Body of pancreas (tissue), 4 donors: ENCODE data around the gene TXK. TPM values are rescaled to one million over a fixed set of nuclear protein-coding genes. Genes with fewer than 3 reads are reported as not detected.

Source experiments
- ATAC-seq: fragments of 150-250 bp; one replicate; pipeline ENCODE4 v1.9.1; 2016
- DNase-seq, 4 donors: peaks; one replicate each; pipeline ENCODE4 v3.0.0-alpha.2; 2019
- H3K27ac ChIP-seq, 4 donors: fragments of 200-600 bp; sonication (generic); 1 replicate in 3 of 4; 2 replicates in 1 of 4; pipeline versions ENCODE4 v1.5.1 to v1.6.1; 2016 to 2019; ENCODE audit warnings: mild to moderate bottlenecking in 1 of 4, mixed read lengths in 1 of 4, moderate library complexity in 1 of 4
- H3K27me3 ChIP-seq, 2 donors: fragments of 200-600 bp; sonication (generic); one replicate each; pipeline ENCODE4 v1.6.0; 2016; ENCODE audit warnings: mild to moderate bottlenecking in 1 of 2
- H3K36me3 ChIP-seq, 2 donors: fragments of 200-600 bp; sonication (generic); replicated peaks in 1 of 2; 2 replicates each; pipeline ENCODE4 v1.5.1; 2016; ENCODE audit warnings: low read depth in 2 of 2; ENCODE audit not compliant: insufficient read depth in 1 of 2
- H3K4me1 ChIP-seq: fragments of 200-600 bp; sonication (generic); one replicate; pipeline ENCODE4 v1.6.0; 2016
- H3K4me3 ChIP-seq, 2 donors: fragments of 200-600 bp; sonication (generic); 1 replicate in 1 of 2; 2 replicates in 1 of 2; pipeline ENCODE4 v1.5.1; 2016 to 2019
- H3K9me3 ChIP-seq, 3 donors: fragments of 200-600 bp; sonication (generic); 1 replicate in 2 of 3; 2 replicates in 1 of 3; pipeline ENCODE4 v1.5.1; 2016
- POLR2A ChIP-seq, 3 donors: fragments of 450-650 bp; IDR thresholded peaks; one replicate each; pipeline ENCODE4 v1.6.1; 2016; ENCODE audit warnings: antibody characterized with exemption in 3 of 3, mild to moderate bottlenecking in 2 of 3
- WGBS, 2 donors: methylation state at CpG; one replicate each; pipeline ENCODE4 v1.1.5; 2017; 5-methylcytosine and 5-hydroxymethylcytosine counted together
- intact Hi-C: fragments of 100-400 bp; cut with DNase I; formaldehyde crosslinking; loops from one replicate; pipeline ENCODE4 v1.15.1; 2023
- total RNA-seq, 2 donors: library from RNA; depleted of rRNA; stranded (reverse); fragments of >200 nt; gene quantifications; one replicate each; pipeline ENCODE4 v1.1.0, GENCODE V29; 2016
- TF ChIP-seq, protein P1 (sequence below), 7 experiments: fragments of 450-650 bp in 4 of 7; fragments of 200-600 bp in 3 of 7; sonication (generic) in 3 of 7; IDR thresholded peaks; one replicate each; pipeline ENCODE4 v1.5.1; 2016 to 2019; ENCODE audit warnings: antibody characterized with exemption in 7 of 7

The TXK gene
- total RNA-seq, 2 donors from 2014 or later, result 0.66 to 1.3 TPM

DNA sequence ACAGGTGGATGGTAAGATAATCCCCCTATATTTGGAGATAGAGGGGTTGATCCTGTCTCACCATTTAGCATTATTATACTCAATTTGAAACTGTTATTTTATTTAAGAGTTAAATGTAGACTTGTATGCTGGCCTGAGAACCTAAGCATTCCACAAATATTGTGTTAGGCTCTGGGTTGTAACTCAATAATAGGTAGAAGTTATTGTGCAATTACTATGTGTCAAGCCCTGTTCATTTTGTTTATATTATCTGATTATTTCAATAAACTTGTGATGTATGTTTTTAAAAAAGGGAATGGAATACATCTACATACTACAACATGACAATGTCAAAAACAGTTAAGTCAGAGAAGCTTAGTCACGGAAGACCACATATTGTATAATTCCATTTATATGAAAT lies 13.6 kb upstream of the TXK start:
- WGBS, 2 donors, result 91 to 94% methylated on average over 1 of the region's 1 CpG
- intact Hi-C loops, result no loop called here

DNA sequence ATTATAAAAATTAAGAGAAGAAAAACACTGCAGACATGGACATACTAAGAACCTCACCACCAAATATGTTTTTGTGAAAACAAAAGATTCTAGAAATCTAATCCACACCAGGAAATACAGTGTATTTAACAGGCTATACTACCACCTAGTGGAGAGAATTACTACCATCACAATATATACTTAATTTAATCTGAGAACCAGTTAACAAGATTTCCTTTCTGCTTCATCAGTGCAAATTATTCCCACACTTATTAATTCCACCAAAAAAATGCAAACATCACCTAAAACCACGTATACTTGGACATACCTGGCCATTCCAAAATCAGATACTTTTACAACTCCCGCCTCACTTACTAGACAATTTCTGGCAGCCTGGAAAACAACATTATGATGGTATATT lies 7.0 kb upstream of the TXK start:
- ATAC-seq (peak; percentile 60), DNase-seq (no peak)
- Histone ChIP-seq H3K36me3 (no peaks in the 10 kb centered on the region), H3K27ac (no peak overlapping the region), H3K9me3 (no peaks in the 10 kb centered on the region), H3K4me1 (no peaks in the 10 kb centered on the region), H3K27me3 (no peaks in the 10 kb centered on the region), H3K4me3 (no peak overlapping the region)
- 50 to 52% methylated on average over 2 of the region's 2 CpGs for whole genome bisulfite sequencing, 2 donors
- intact Hi-C loops, result no loop called here
- TF ChIP-seq, protein P1, sequence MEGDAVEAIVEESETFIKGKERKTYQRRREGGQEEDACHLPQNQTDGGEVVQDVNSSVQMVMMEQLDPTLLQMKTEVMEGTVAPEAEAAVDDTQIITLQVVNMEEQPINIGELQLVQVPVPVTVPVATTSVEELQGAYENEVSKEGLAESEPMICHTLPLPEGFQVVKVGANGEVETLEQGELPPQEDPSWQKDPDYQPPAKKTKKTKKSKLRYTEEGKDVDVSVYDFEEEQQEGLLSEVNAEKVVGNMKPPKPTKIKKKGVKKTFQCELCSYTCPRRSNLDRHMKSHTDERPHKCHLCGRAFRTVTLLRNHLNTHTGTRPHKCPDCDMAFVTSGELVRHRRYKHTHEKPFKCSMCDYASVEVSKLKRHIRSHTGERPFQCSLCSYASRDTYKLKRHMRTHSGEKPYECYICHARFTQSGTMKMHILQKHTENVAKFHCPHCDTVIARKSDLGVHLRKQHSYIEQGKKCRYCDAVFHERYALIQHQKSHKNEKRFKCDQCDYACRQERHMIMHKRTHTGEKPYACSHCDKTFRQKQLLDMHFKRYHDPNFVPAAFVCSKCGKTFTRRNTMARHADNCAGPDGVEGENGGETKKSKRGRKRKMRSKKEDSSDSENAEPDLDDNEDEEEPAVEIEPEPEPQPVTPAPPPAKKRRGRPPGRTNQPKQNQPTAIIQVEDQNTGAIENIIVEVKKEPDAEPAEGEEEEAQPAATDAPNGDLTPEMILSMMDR (IDR thresholded peaks at IDR 0.05), result peak; percentile 39 to 69 (median 61)
- TF ChIP-seq POLR2A (IDR thresholded peaks at IDR 0.05), result no peak

More for the DNA sequence above, 13.6 kb upstream of the TXK start:
- H3K27ac ChIP-seq, result no peak overlapping the region
- no peaks in the 10 kb centered on the region for H3K4me1 ChIP-seq
- H3K27me3 ChIP-seq, result no peaks in the 10 kb centered on the region
- no peaks in the 10 kb centered on the region for H3K36me3 ChIP-seq
- TF ChIP-seq POLR2A (IDR thresholded peaks at IDR 0.05), result no peak
- TF ChIP-seq, protein P1 (IDR thresholded peaks at IDR 0.05), result no peak
- DNase-seq (no peak), ATAC-seq (no peak)
- no peak overlapping the region for H3K4me3 ChIP-seq
- H3K9me3 ChIP-seq, result no peaks in the 10 kb centered on the region

DNA sequence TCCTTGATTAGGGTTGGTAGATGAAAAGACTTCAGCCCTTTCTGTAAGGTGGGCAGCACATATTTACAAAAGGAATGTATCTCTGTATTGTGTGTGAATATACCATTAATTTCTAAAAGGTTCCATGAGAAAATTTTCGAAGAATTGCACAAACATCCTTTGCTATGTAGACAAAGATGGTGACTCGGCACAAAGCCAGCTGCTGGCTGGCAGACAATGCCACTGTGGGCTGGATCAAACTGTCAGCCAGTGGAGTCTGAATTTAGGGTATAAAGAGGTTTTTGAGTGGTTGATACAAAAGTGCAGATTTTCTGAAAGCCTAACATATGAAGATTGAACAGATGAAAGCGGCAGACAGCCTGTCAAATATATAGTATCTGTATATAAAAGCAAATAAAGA lies 5.6 kb upstream of the TXK start:
- Histone ChIP-seq H3K4me3 (no peak overlapping the region), H3K36me3 (no peaks in the 10 kb centered on the region), H3K4me1 (no peaks in the 10 kb centered on the region), H3K9me3 (no peaks in the 10 kb centered on the region), H3K27me3 (no peaks in the 10 kb centered on the region), H3K27ac (no peak overlapping the region)
- TF ChIP-seq, protein P1 (IDR thresholded peaks at IDR 0.05), result no peak
- TF ChIP-seq POLR2A (IDR thresholded peaks at IDR 0.05), result no peak
- 48 to 65% methylated on average over 3 of the region's 3 CpGs for WGBS, 2 donors
- no peak for ATAC-seq
- intact Hi-C loops, result no loop called here
- peak in 1 of 4 donors; percentile 23 for DNase-seq

DNA sequence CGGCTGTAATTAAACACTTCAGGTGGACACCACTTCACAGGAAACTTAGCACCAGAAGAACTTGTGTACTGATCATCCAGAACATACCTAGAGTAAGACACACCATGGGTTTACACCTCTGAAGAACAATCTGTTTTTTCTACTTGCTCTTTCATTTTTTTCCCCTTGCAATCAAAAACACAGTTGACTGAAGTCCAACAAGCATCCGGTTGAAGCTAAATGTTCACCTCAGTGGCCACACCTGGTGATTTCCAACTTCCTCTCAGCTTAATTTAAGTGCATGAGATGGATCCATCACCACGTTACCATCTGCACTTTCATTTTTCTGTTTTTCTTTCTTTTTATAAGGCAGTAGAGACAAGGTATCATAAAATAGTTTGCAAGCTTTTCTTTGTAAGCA lies 4.9 kb upstream of the TXK start:
- Histone ChIP-seq H3K27ac (no peak overlapping the region), H3K9me3 (no peaks in the 10 kb centered on the region), H3K4me3 (no peak overlapping the region), H3K36me3 (no peaks in the 10 kb centered on the region), H3K27me3 (no peaks in the 10 kb centered on the region), H3K4me1 (no peaks in the 10 kb centered on the region)
- 66 to 76% methylated on average over 3 of the region's 3 CpGs for WGBS, 2 donors
- no peak for DNase-seq
- intact Hi-C loops, result no loop called here
- no peak for TF ChIP-seq POLR2A (IDR thresholded peaks at IDR 0.05)
- TF ChIP-seq, protein P1 (IDR thresholded peaks at IDR 0.05), result no peak
- no peak for ATAC-seq

DNA sequence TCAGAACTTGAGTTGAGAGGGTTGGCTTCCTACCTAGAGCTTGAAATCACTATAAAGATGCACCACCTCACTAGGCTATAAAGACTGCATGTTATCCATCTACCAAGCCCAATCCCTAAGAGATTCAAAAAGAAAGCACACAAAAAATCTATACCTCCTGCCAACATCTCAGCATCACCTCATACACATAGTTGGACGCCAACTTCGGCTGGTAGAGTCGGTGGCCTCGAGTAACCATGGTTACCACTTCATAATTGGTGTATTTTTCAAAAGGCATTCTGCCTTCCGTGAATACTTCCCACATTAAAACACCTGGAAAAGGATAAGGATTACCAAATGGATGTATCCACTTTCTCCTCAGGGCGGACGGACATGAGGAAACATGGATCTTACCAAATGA lies 4.5 kb upstream of the TXK start:
- Histone ChIP-seq H3K27me3 (no peaks in the 10 kb centered on the region), H3K9me3 (no peaks in the 10 kb centered on the region), H3K36me3 (no peaks in the 10 kb centered on the region), H3K4me3 (no peak overlapping the region), H3K4me1 (no peaks in the 10 kb centered on the region), H3K27ac (no peak overlapping the region)
- 85 to 92% methylated on average over 7 of the region's 7 CpGs for WGBS, 2 donors
- intact Hi-C loops, result no loop called here
- TF ChIP-seq, protein P1 (IDR thresholded peaks at IDR 0.05), result no peak
- no peak for TF ChIP-seq POLR2A (IDR thresholded peaks at IDR 0.05)
- no peak for DNase-seq
- no peak for ATAC-seq
